HG03095 (cell line): ENCODE measurements around the gene CD40.

ENCODE experiments used
- ATAC-seq: cut with Tn5 transposase; IDR thresholded peaks from one replicate; pipeline ENCODE4 v1.9.1; 2021; ENCODE audit warnings: moderate library complexity; ENCODE audit not compliant: unreplicated experiment

Gene CD40

DNA sequence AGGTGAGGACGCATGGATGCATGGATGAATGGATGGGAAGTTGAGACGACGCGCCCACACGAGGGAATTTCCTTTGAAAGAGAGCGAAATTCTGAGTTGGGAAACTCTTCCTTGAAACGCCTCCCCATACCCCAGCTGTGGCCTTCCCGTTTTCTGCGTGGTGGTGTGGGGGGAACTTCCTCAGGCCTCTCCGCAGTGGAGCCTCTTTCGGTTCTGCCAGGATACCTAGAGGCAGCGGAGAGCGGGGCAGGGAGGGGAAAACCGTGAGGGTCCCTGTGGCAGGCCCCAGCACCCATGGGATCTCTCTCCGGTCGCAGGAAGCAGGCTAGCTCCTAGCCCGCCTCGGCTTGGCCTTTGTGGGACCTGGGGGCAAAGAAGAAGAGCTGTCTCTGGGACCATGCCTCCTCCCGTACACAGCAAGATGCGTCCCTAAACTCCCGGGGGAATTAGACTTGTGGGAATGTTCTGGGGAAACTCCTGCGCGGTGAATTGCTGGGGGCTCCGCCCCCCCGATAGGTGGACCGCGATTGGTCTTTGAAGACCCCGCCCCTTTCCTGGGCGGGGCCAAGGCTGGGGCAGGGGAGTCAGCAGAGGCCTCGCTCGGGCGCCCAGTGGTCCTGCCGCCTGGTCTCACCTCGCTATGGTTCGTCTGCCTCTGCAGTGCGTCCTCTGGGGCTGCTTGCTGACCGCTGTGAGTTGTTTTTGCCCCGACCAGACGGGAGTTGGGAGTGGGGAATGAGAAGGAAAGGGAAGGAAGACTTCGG lies at the start of gene CD40:
CD40 (plus strand) TSS at position 611 of the 764 bp plus-strand sequence; CDS start at position 641, 30 bp downstream.
- peak; percentile 69 for ATAC-seq

DNA sequence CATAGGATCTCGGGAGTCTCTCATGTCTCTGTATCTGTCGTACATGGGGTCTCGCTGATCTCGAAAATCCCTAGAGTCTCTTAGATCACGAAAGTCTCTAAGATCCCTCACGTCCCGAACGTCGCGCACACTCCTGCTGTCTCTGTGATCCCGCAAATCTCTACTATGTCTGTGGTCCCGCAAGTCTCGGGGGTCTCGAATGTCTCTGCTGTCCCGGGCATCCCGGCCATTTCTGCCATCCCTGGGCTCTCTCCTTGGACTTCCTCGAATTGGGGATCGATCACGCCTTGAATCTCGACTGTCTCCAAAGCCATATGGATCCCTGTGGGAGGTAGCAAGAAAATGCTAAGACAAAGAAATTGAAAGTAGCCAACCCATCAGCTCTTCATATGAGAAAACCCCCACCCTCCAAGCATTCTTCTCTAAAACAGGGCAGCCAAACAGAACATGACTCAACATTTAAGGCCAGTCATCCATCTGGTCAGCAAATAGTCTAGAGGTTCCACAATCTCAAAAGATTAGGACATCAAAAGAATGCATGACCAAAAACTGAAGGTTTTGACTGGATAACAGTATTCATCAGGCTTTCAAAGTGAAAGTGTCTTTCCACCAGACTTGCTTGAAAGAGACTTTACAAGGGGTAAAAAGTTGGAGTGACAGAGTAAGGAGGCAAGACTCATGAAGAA lies 47.8 kb upstream of the CD40 start:
- ATAC-seq, result no peak

DNA sequence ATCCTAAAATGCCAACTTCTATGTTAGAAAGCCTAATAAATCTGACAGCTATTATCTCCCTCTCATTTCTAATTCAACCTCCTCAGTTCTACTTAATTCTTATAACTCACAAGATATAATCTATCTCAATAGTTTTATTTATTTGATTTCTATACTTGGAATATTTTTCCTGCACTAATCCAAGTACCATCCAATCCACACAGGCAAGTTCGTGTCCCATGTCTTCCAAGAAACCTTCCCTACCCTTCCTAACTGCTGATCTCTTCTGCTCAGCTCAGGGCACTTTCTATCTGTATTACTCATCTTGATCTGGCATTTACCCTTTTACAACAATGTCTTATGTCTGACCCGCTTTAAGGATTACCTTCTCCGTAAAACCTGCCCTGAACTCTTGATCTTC lies 46.5 kb upstream of the CD40 start:
- no peak for ATAC-seq

DNA sequence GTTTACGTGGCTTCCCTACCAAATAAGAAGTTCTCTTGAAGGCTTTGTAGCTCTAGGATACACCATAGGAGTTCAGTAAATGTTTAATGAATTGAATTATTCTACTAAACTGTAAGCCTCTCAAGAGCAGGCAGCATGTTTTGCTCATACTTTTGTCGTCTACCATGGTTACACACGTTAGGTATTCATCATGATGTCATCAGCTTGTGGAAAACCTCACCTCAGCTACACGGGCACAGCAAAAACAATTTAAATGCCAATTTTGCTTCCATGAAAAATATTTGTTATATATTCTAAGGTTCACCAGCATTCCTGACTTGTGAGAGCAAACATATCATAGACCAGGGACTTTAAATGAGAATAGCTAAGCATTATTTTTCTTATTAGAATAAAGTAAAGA lies 45.1 kb upstream of the CD40 start:
- no peak for ATAC-seq

DNA sequence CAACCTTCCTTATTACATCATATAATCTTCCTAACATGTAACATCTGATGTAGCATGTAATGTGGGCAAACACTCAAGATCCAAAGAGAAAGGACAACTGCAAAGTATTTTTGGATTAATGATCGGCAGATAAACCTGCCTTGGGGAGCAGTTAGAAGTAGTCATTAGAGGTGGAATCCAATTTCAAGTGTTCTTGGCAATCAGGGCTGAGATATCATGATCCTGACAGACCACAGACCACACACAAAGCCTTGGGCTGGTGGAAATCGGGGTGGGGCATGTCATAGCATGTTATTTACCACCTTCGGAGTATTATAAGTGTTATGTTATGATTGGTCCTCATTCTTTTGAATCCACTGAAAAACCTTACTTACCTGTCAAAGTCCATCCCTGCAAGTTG lies 44.7 kb upstream of the CD40 start:
- ATAC-seq, result no peak

DNA sequence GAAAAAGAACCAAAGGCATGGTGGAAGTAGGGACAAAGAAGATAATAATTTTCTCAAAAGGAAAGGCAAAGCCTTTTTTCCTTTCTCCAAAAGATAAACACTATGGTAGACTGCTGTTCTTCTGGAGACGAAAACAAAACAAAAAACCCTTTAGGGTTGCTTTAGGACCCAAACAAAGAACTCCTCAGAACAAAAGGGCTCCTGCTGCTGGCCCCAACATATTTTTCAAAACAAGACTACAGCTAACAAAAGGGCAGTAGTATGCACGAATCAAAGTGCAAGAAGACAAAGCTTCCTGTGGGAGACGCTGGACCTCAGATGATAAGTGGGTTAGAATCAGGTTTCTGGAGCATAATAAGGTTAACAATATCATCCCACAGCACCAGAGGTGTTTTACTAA lies 44.1 kb upstream of the CD40 start:
- no peak for ATAC-seq

DNA sequence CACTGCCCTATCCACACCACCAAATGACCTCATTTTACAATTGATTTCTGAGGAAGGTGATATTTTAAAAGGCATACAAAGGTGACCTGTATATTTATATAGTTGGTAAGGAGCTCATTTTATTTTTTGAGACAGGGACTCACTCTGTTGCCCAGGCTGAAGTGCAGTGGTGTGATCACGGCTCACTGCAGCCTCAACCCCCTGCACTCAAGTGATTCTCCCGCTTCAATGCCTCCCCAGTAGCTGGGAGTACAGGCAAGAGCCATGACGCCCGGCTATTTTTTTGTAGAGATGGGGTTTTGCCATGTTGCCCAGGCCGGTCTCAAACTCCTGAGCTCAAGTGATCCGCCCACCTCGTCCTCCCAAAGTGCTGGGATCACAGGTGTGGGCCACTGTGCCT lies 41.3 kb upstream of the CD40 start:
- ATAC-seq, result no peak

DNA sequence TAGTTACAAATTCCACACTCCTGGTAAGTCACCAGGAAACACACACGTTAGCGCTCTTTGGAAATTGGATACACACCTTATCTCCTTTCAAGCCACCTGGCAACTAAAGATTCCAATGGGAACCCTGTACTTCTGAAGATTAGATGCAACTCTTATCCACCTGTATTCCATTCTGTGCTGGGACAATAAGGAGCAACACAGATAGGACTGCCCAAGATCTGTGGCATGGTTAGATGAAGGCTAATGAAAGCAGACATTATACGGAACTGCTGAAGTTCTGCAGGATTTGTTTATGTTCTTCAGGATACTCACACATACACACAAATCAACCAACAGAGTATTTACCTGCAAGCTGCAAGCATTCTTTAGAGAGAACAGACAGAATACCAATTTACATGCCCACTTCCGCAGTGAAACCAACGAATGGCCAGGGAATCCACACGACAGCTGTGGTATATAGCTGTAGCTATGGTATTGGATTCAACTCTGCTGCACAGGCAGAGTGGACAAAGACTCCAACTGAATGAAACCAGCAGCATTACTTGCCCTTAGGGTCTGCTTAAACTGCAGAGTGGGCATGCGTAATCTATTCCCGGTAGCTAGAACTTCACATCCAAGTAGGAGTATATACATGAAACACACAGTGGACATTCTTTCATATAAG lies 40.3 kb upstream of the CD40 start:
- no peak for ATAC-seq

DNA sequence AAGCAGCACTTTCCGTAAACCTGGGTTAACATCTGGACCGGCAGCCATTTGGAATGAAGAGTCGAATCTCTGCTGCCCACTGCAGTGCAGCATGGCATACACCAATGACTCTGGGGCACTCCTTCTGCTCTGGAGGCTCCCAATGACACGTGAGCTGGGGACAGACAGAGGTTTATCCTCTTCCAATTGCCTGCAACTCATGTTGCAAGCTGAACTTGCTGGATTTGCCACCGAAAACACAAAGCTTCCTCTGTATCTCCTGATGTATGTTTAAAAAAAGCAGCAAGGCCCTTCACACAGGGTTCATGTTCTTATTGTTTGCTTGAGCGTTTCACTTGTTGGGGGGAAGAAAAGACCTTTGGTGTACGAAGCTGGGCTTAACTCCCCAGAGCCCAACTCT lies 39.2 kb upstream of the CD40 start:
- no peak for ATAC-seq

DNA sequence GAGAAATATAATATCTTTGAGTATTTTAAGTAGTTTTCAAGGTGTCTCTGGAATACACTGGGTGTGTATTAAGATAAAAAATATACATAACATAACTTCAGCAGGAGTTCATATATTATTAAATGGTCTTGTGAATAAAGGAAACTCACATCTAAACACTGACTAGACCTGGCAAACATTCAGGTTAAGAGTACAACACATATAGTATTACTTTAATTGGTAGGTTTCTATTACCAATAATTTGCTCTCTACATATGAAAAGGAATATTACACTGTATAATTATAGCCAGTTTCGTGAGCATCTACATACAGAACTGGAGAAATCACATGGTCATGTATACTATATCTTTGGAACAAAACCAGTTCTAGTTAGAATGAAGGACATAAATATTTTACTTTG lies 37.0 kb upstream of the CD40 start:
- no peak for ATAC-seq

DNA sequence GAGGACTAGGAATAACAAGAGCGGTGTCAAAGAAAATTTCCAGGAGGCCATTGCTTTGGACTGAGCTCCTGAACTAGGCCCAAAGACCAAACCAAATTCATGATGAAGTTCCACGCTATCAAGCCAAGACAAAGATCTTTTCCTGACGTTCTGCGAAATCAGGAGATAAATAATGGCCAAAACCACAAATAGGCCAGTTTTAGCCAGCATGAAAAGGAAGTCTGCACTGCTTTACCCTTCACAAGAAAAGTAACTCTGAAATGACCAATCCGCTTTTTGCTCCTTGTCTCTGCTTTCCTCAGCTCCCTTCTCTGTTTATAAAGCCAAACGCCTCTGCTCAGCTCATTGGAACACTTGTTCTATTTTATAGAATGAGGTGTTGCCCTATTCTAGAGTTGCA lies 35.0 kb upstream of the CD40 start:
- no peak for ATAC-seq

DNA sequence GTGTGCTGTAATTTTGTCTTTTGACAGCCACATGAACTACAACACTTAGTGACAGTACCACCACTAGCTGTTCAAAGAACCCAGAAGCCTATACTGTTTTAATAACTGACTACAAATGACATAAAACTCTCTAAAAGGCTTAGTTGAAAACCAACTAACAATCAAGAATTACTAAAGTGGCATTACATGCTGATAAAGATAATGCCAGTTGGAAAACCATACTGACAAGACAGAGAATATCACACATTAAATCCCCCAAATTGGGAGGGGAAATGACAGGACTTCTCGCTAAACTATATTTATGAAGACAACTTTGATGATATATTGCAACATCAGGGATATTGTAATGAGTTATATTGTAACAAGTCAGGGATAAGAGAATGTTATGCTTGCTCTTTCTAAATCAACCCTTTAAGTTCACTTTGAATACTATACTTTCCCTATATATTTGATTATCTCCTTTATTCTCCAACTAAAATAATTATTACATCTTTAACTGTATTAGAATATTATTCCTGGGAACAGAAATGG lies 34.5 kb upstream of the CD40 start:
- ATAC-seq, result no peak

DNA sequence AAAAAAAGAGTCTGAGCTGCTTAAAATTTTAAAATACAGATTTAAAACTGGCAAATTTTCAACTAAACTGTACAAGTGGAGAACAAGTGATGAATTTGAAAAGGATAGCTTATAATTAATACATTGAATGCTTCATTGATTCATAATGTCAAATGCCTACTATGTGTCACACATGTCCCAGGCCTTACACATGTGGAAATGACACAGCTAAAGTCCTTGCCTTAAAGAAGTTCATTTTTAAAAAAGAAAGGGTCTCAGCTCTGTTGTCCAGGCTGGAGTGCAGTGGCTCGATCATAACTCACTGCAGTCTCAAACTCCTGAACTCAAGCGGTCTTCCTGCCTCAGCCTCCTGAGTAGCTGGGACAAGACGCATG lies 33.3 kb upstream of the CD40 start:
- no peak for ATAC-seq

DNA sequence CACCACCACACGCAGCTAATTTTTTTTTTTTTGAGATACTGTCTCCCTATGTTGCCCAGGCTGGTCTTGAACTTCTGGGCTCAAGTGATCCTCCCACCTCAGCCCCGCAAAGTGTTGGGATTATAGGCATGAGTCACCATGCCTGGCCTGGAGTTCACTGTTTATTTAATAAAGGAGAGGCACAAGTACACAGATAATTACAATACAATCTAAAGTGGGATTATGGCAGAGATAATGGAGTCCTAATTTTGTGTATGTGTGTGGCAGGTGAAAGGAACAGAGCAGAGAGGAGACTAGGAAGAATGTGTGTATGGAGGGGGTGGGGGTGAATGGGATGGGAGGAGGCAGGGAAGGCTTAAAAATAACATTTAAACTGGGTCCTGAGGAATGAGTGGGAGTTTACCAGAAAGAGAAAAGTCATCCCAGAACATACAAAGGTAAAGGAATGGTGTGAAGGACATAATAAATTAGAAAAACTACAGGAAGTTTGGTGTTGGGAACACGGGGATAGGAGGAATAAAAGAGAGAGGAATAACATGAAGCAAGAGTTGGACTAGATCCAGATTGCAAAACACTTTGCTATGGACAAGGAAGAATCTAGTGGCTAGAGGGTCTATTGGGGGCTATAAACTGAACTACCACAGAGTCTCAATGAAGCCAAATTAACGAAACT lies 32.8 kb upstream of the CD40 start:
- ATAC-seq, result no peak

DNA sequence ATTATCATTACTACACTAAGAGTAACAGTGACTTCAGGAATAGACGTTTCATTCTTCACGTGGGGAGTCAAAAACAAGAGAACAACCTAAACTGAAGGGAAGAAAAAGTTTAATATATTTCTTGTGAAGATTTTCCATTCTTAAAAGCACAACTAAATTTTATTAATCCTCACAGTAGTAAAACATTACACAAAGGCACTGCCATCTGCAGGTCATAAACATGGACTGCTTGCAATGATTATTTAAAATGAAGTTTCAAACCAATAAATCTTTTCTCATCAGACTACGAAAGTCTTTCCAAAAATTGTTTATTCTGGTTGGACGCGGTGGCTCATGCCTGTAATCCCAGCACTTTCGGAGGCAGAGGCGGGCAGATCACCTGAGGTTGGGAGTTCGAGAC lies 31.0 kb upstream of the CD40 start:
- ATAC-seq, result no peak

DNA sequence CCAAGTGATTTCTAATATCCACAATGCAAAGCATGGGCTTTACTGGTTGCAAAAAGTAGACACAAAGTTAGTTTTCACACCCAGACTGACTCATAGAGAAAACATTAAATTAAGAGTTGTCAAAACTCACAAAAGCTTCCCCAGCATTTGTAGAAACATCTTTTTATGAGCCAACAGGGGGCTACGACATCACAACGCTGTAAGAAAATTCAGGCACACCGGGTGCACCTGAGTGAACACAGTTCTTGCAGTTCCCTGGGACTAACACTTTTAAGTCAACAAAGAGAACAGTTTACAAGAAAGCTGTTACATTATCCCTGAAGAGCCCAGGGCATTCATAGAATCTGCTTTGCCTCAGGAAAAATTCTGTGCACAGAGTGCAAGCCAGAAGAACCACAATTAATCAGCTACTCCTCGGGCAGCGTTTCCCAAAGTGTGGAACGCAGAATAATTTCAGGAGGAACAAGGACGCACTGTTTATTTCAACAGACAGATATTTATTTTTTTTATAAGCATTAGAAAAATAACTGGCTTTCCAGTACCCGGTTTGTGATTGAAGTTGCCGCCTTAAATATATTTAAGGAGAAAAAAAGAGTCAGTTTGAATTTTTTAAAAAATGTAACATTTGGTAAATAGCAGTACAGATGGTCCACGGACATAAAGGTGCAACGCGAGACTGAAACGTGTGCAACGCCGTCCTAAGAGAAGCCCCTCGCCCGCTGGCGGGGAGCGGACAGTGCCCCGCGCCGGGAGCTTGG lies 29.5 kb upstream of the CD40 start:
- ATAC-seq, result no peak

DNA sequence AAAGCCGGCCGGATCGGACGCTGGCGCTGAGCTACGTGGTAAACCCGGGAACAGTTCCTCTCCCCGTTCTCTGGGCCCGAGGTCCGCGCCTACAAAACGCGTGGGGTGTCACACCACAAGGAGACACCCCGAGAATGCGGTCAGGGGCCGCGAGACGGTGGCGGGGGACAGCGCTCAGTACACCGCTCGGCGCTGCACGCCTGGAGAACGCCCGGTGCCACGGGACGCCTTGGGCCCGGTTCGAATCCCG lies 29.0 kb upstream of the CD40 start:
- ATAC-seq, result peak; percentile 31

DNA sequence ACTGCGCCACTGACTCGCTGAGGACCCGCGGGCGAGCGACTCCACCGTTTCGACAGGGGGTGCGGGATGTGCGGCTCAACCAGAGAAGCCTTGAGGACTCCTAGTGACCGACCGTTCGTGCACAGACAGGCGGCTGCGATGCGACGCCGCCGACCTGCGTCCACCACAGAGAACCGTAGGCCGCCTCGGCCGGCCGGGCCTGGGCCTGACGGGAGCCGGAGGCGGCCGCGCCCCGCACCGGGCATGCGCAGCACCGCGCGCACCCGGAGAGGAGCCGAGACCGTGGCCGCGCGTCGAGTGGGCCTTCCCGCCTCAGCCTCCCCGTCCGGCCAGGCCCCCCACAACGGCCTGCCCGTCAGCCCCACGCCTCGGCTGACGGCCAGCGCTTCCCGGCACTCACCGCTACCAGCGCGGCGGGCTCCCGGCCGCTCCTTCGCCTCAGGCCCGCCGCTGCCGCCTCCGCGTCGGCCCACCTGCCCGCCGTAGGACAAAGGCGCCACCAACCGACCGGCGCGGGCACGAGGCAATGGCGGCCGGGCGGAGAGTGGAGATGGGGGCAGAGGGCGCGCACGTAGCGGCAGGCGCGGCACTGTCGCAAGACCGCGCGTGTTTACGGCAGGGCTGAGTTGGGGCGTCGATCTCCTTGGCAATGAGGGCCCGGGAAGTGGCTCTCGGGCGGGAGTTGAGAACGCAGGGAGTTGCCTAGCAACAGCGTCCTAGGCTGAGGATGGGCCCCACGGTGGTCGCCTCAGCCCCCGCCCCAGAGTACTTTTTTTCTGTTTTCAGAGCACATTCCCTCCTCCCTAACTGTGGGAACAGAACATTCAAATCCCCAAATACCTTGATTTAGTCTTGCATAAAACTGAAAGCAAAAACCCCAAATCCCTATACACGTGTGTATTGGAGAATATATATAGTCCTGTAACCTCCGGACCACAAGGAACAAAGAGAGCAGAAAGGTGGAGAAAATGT lies 28.4 kb upstream of the CD40 start, which contains the start of gene NCOA5:
NCOA5 (minus strand) TSS at position 546 of the 972 bp plus-strand sequence. CDS start 10,538 bp downstream, outside the sequence.
- peak; percentile 67 for ATAC-seq
